Tibial artery (tissue), 4 donors: ENCODE results near the gene DMD.

Experiments
- DNase-seq, 2 donors: peaks; one replicate each; pipeline ENCODE4 v3.0.0-alpha.2; 2019
- H3K27ac ChIP-seq, 2 donors: fragments of 200-600 bp; sonication (generic) in 1 of 2; 1 replicate in 1 of 2; 2 replicates in 1 of 2; pipeline ENCODE4 v1.5.1; 2018 to 2019; ENCODE audit warnings: mild to moderate bottlenecking in 1 of 2
- H3K27me3 ChIP-seq, 2 donors: fragments of 200-600 bp; sonication (generic) in 1 of 2; one replicate each; pipeline versions ENCODE4 v1.5.1 to v1.6.0; 2016 to 2019
- H3K36me3 ChIP-seq, 3 donors: fragments of 200-600 bp; sonication (generic) in 2 of 3; one replicate each; pipeline ENCODE4 v1.5.1; 2016 to 2019; ENCODE audit warnings: mild to moderate bottlenecking in 2 of 3
- H3K4me1 ChIP-seq, 4 donors: fragments of 200-600 bp; sonication (generic) in 2 of 4; 1 replicate in 3 of 4; 2 replicates in 1 of 4; pipeline ENCODE4 v1.5.1; 2016 to 2019
- H3K4me3 ChIP-seq, 2 donors: fragments of 200-600 bp; sonication (generic) in 1 of 2; 1 replicate in 1 of 2; 2 replicates in 1 of 2; pipeline ENCODE4 v1.5.1; 2018 to 2019; ENCODE audit warnings: mild to moderate bottlenecking in 2 of 2
- H3K9me3 ChIP-seq, 3 donors: fragments of 200-600 bp; sonication (generic) in 1 of 3; one replicate each; pipeline ENCODE4 v1.5.1; 2016 to 2019
- intact Hi-C: fragments of 100-400 bp; cut with DNase I; formaldehyde crosslinking; loops from one replicate; pipeline ENCODE4 v1.15.0; 2023; ENCODE audit warnings: low total_unique reads
- TF ChIP-seq, protein P1 (sequence below), 2 experiments: fragments of 200-600 bp in 1 of 2; fragments of 450-650 bp in 1 of 2; IDR thresholded peaks; one replicate each; pipeline ENCODE4 v1.5.1; 2017 to 2019; ENCODE audit warnings: antibody characterized with exemption in 2 of 2, mild to moderate bottlenecking in 1 of 2, moderate library complexity in 1 of 2

DMD gene

DNA sequence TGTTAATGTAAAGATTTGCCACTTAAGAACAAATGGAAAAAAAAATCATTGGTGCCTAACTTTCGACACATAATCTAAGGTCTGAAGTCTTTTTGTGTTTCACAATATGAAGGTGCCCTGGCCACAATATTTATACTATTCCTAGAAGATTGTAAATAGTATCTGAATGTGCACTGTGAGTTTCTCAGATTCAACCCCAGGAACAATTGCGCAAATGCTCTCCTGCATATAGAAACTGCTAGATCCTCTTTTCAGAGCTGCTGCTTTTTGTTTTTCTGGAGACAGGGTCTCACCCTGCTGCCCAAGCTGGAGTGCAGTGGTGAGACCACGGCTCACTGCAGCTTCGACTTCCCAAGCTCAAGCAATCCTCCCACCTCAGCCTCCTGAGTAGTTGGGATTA, 1659.4 kb downstream of the DMD start:
- H3K9me3 ChIP-seq: no peaks in the 10 kb centered on the region
- no peaks in the 10 kb centered on the region for H3K27me3 ChIP-seq
- no peaks in the 10 kb centered on the region for H3K36me3 ChIP-seq
- intact Hi-C loops: no loop called here
- DNase-seq: no peak
- peaks cover 0 to 9% (median 0%) of the 10 kb centered on the region in 4 donors for H3K4me1 ChIP-seq
- no peak overlapping the region for H3K4me3 ChIP-seq
- no peak overlapping the region for H3K27ac ChIP-seq
- TF ChIP-seq, protein P1, sequence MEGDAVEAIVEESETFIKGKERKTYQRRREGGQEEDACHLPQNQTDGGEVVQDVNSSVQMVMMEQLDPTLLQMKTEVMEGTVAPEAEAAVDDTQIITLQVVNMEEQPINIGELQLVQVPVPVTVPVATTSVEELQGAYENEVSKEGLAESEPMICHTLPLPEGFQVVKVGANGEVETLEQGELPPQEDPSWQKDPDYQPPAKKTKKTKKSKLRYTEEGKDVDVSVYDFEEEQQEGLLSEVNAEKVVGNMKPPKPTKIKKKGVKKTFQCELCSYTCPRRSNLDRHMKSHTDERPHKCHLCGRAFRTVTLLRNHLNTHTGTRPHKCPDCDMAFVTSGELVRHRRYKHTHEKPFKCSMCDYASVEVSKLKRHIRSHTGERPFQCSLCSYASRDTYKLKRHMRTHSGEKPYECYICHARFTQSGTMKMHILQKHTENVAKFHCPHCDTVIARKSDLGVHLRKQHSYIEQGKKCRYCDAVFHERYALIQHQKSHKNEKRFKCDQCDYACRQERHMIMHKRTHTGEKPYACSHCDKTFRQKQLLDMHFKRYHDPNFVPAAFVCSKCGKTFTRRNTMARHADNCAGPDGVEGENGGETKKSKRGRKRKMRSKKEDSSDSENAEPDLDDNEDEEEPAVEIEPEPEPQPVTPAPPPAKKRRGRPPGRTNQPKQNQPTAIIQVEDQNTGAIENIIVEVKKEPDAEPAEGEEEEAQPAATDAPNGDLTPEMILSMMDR (IDR thresholded peaks at IDR 0.05): no peak

DNA sequence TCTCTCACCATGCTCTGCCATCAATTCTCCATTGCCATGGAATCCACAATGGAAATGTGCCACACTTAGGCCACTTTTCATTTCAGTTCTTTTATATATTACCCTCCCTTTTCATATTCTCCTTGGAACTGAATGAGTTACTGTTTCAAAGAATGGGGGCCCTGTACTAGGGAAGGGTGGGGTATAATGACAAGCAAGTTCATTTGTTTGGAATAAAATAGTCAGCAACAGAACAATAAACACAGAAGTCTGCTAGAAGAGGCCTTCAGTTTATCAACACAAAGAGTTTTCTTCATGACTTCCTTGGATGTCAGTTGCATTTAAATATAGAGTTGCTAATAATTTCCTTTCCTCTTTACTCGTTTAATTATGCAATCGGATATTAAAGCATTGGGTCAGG, 1661.2 kb downstream of the DMD start:
- TF ChIP-seq, protein P1 (IDR thresholded peaks at IDR 0.05): no peak
- H3K27ac ChIP-seq: no peak overlapping the region
- H3K27me3 ChIP-seq: no peaks in the 10 kb centered on the region
- intact Hi-C loops: no loop called here
- DNase-seq: no peak
- no peaks in the 10 kb centered on the region for H3K36me3 ChIP-seq
- no peaks in the 10 kb centered on the region for H3K9me3 ChIP-seq
- no peak overlapping the region for H3K4me3 ChIP-seq
- peaks cover 0 to 26% (median 0%) of the 10 kb centered on the region in 4 donors for H3K4me1 ChIP-seq

DNA sequence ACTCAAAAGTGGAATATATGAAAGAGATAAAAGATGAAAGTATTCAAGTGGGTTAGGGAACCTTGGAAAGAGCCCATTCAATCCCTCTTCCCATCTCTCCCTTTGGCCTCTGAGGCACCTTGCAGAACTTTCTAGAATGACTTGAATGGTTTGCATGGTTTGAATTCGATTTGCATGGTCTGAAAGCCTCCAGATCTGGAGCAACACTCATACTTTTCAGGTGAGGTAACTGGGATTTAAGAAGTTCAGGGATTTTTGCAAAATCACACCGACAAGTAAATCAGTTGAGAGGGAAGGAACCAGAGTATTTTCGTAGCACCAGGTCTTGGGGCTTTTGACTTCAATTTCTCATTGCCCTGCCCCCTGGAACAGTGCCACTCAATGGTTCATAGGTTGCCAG, 1663.5 kb downstream of the DMD start:
- H3K9me3 ChIP-seq: no peaks in the 10 kb centered on the region
- peaks cover 0 to 27% (median 0%) of the 10 kb centered on the region in 4 donors for H3K4me1 ChIP-seq
- TF ChIP-seq, protein P1 (IDR thresholded peaks at IDR 0.05): no peak
- H3K27ac ChIP-seq: no peak overlapping the region
- no peaks in the 10 kb centered on the region for H3K36me3 ChIP-seq
- DNase-seq: no peak
- H3K27me3 ChIP-seq: no peaks in the 10 kb centered on the region
- intact Hi-C loops: no loop called here
- H3K4me3 ChIP-seq: no peak overlapping the region

DNA sequence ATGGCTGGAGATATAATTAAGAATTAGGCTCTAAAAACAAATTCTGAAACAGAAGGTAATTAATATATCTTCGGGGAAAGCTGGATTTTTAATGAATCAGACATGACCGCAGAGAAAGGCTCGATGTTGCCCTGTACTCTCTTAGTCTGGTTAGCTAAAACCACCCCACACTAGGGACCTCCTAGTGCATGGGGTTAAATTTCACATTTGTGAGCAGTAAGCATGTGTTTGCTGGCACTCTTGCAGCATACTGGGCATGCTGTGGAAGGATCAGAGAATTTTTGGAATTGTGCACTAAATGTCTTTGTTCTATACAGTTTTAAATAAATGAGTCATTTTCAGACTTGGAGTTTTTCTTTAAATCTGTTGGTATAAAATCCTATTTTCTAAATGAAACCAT, 1663.9 kb downstream of the DMD start:
- Histone ChIP-seq H3K27me3 (no peaks in the 10 kb centered on the region), H3K4me3 (no peak overlapping the region), H3K9me3 (no peaks in the 10 kb centered on the region), H3K36me3 (no peaks in the 10 kb centered on the region), H3K4me1 (peaks cover 0 to 27% (median 0%) of the 10 kb centered on the region in 4 donors), H3K27ac (no peak overlapping the region)
- intact Hi-C loops: no loop called here
- TF ChIP-seq, protein P1 (IDR thresholded peaks at IDR 0.05): no peak
- no peak for DNase-seq

DNA sequence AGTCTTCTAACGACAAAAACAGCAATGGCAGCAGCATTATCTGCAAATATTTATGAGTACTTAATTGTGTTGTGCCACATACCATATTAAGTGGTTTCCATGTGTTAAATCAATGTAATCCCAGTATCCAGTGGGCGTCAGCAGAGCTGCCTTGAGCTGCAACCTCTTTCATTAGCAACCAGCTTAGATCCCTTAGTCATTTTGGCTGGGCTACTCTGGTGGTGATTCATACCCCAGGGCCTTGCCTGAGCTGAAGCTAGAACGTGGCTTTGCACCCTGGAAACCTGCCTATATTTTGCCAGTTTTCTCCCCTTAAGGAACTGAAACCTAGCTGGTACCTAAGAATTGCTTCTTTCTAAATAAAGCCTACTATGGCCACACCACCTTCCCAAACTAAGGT, 1665.2 kb downstream of the DMD start:
- TF ChIP-seq, protein P1 (IDR thresholded peaks at IDR 0.05): no peak
- intact Hi-C loops: no loop called here
- Histone ChIP-seq H3K27me3 (no peaks in the 10 kb centered on the region), H3K36me3 (no peaks in the 10 kb centered on the region), H3K4me1 (peaks cover 0 to 27% (median 0%) of the 10 kb centered on the region in 4 donors), H3K27ac (peak overlapping the region; percentile 12 to 37), H3K9me3 (no peaks in the 10 kb centered on the region), H3K4me3 (no peak overlapping the region)
- DNase-seq: peak in 1 of 2 donors; percentile 58

DNA sequence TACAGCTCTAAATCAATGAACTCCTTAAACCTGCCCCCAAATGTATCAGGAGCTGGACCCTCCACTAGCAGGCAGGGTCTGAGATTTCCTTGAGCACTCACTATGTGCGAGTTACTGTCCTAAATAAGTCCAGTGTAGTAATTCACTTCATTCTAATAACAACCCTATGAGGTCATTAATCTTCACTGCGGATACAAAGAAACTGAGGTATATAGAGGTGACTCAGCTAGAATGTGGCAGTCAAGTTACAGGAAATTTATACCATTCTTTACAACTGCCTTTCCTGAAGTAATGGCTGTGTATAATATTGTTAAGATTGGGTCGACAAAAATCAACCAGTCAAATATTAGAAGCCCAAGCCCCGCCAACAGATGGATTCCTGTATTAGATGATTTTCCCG, 1665.6 kb downstream of the DMD start:
- TF ChIP-seq, protein P1 (IDR thresholded peaks at IDR 0.05): no peak
- no peak for DNase-seq
- Histone ChIP-seq H3K27me3 (no peaks in the 10 kb centered on the region), H3K27ac (no peak overlapping the region), H3K4me3 (no peak overlapping the region), H3K36me3 (no peaks in the 10 kb centered on the region), H3K9me3 (no peaks in the 10 kb centered on the region), H3K4me1 (peaks cover 0 to 27% (median 0%) of the 10 kb centered on the region in 4 donors)
- intact Hi-C loops: no loop called here
